HG03064 (cell line): ENCODE results near the gene PIEZO2.
"Not testable (repeated sequence)": the region's sequence is repeated elsewhere in the genome, so short reads cannot be mapped to it uniquely, and the experiment has no call there.

Source experiments
- ATAC-seq: cut with Tn5 transposase; IDR thresholded peaks from one replicate; pipeline ENCODE4 v1.9.1; 2021; ENCODE audit warnings: low read depth; ENCODE audit not compliant: unreplicated experiment

PIEZO2 gene

DNA sequence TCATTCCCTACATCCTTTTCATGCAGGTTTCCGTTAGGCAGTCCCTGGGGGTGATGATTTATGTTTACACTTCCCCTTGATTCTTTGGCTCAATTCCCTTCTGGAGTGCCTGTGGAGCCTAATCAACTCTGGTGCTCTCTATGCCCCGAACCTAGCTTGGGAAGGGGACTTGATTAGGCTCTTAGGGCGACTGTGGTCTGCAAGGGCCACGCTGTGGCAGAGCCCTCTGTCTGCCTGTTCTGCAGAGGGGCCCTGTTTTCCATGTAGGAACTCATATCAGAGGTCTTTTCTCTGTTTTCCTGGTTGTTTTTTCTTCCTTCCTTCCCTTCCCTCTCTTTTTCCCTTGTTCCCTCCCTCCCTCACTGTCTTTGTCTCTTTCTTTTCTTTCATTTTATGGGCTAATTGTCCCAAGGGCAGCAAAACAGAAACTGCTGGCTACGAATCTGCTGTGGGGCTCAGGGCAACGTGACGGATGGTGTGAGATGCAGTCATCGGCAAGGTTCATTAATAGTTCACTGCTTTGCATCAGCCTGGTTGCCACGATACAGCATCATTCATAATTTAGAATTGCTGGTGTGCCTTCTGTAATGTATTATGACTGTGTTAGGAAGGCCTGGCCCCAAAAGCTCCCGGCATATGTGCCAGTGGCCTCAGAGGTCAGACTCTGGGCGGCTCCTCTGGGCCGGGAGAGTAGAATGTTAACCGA lies 489.0 kb downstream of the PIEZO2 start:
- ATAC-seq, result no peak

DNA sequence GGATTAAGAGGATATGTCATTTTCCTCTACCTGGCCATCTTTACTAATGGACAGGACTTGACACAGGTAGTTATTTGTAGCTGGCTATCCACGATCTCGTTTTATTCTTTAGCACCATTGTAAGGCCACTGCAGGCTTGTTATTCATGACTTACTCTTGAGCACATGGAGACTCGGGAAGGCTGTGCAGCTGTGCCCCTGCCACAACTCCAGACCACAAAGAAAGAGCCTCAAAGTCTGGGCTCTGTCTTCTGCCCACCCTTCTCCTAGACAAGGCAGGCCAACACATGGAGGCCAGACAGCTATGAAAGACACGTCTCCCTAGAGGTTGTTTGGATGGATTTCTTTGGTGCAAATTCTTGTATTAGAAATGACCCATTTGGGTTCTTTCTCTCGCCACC lies 489.8 kb downstream of the PIEZO2 start:
- no peak for ATAC-seq

DNA sequence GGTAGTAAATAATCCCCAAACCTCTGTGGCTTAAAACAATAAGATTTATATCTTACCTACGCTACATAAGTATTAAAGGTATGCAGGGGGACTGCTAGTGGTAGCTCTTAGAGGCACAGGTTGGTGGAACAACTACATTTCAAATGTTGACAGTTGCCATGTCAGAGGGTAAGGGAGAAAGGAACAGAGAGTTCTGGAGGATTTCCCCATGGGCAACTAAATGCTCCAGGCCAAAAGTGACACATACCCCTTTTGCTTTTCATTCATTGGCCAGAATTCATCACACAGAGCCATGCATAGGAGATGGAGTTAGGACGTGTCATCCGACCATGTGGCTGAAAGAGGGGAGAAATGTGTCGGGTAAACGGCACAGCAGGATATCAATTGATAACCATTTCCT lies 490.4 kb downstream of the PIEZO2 start:
- no peak for ATAC-seq

DNA sequence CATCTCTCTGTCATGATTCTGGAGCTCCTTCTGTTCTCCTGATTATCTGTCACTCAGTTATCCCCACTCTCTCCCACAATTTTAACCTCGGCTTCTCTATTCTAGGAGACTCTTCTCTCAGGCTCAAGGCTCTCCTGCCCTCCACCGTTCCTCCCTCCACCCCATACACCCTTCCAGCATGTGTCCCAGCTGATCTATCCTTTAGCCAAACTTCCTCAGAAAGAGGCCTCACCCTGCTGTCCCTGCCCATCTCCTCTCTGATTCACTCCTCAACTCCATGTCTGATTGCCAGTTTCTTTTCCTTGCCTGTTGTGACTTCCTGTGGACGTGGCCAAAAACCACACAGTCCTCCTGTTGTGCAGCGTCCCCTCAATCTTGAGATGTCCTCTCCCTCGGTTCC lies 505.4 kb downstream of the PIEZO2 start:
- not testable (repeated sequence) for ATAC-seq

DNA sequence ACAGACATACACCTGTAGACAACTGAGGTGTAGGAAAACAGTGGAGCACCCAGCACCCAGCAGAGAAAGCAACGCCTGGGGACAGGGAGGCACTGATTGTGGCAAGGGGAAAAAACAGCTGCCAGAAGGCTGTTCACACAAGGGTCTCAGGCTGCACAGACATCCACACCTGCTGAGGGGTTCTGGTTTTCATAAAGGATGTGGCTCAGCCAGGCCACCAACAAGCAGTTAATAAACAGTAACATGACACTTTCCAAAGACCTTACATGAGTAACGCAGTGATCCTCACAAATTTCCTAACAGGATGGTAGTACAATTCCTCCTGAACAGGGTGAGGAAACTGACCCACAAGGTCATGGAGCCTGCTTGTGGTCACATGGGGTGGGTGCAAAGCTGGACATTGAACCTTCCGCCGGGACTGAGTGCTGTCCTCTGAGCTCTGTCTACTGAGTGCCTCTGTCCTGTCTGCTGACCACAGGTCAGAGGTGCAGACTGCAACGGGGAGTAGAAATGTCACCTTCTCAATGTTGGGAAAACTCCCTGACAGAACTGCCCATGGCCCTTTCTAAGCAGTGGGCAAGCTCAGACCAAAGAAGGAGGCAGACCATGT lies 506.3 kb downstream of the PIEZO2 start:
- peak; percentile 65 for ATAC-seq

DNA sequence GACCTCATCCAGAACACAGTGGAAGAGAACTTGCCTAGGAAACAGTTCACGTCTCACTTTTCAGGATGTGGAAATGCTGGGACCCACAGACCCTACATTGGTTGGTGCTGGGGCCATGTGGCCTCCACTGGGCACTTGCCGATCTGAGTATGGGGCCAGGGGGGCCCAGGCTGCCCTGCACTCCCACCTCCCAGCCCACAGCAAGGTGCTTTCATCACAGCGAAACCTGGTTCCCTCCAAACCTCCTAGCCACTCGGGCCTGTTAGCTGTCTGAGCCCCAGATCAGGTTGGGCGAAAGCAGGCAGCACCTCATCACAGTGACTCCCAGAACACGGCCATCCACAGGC lies 510.9 kb downstream of the PIEZO2 start:
- not testable (repeated sequence) for ATAC-seq

DNA sequence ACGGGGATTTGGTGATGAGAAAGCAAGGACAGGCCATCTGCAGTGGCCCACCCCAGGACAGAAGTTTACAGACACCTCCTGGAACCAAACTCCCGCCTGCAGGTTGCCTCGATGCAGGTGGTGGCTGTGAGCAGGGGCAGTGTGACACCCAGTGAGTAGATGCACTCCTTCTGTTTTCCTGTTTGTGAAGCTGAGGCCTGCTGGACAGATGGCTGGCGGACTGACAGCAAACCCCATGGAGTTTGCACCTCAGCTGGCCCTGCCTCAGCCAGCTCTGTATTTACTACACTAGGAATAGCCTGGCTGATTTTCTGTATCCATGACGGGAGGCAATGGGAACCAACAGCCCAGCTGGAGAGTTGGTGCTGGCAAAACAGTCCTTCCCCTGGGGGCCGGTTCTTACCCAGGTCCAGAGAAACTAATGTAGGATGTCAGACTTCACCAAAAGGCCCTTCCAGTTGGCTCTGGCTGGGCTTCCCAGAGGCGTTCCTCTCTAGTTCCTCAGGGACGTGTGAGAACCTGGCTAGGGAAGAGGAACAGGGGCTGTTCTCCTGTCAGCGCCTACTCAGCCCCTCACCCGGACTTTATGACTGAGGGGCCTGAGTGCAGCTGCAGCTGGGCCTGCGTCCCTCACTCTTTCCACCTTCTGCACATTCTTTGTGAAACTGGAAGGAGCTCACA lies 511.4 kb downstream of the PIEZO2 start:
- not testable (repeated sequence) for ATAC-seq

DNA sequence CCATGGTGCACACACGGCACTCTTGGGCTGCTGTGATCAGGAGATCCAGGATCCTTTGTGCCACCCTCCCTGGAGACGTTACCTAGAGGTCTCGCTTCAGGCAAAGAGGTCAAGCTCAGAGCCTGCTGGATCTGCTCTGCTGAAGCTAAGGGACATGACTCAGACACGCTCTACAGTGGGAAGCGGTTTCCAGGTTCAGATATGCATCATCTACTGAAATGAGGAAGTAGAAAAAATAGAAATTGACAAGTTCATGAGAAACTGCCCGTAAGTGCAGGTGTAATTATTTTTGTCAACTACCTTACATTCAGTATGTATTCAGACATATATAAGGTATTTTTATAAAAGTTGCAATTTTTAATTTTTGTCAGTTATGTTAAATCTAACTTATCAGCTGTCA lies 520.3 kb downstream of the PIEZO2 start:
- peak; percentile 90 for ATAC-seq

DNA sequence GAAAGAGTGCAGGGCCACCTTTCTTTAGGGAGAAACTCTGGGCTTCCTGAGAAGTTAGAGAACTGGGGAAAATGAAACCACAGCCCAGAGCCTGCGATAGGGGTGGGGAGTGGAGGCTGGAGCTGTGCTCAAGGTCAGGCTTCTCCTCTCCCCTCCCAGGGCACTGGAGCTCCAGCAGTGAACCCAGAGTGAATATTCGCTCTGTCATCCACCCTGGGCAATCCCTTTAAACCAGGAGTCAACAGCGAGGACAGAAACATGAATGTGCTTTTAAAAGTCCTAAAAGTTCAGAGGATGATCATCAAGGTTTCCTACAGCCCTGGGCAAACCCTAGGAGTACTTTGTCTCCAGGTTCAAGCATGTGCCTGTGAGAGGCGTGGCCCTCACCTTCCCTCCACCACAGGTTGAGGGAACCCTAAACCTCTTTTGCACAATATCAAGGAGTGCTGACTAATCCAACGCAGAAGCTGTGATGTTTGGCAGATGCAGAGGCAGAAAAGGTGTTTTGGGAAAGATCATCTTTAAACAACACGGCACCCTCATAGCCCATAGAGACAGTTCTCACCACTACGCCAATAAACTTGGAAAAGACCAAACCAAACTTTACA lies 522.7 kb downstream of the PIEZO2 start:
- not testable (repeated sequence) for ATAC-seq

DNA sequence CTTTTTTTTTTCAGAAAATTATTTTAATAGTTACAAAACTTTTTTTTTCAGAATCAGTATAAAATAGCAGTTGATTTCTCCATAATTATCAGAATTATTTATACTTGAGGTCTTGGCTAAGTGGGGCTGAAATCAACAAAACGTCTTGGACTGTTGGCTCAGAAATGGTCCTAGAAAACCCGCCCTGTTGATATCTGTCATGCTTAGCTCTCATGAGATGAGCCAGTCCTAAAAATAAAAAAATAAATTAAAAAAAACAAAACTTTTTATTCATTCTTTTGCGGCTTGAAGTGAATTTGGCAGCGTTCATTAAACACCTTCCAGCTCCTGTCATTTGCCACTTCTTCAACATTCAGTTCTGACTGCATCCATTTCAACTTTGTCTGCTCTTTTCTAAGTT lies 525.8 kb downstream of the PIEZO2 start:
- ATAC-seq, result not testable (repeated sequence)

DNA sequence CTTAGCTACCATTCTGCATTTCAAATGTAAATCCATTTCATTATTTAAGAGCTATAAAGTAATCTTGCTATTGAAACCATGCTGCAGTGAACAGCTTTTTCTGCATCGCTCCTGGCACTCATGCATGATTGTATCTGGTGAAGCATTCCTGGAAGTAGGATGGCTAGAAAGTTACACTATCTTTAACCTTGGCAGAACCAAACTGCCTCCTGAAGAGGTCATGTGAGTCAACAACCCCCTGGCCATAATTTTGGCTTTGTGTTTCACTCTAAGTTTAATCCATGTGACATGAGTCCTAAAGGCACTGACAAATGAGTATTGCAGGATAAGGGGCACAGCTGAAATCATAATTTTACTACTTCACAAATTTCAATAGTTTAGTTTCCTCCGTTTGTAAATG lies 526.4 kb downstream of the PIEZO2 start:
- ATAC-seq, result not testable (repeated sequence)

DNA sequence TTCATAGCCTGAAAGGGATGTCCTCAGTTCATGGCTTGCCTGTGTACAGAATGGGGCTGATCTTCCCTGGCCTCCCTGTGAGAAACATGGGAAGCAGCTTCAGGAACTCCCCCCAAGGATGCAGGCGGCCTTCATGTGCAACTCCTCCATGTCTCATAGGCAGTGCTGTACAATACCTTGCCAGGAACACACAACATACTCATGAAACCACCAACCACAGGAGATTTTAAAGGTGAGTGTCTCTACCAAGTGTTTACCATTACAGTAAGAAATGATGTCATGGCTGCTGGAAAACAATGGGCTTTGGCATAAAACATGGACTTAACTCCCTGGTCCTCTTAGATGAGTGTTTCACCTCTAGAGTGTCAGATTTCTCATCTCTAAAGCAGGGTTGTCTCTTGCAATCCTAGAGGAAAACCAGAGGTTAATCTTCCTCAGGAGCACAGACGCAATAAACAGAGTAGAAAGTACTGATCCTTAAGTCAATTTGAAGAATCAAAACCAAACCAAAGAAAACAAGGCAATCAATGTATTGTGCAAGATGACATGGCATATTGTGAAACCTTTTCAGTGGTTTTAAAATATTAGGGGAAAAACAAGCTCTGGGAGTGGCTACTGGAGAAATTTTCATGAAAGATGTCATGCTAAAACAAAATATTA lies 528.6 kb downstream of the PIEZO2 start:
- ATAC-seq, result not testable (repeated sequence)
